Breast epithelium (tissue), 4 donors: ENCODE measurements around the gene PIRT. TPM values are rescaled to one million over a fixed set of nuclear protein-coding genes. Genes with fewer than 3 reads are reported as not detected.

Source experiments
- DNase-seq, 2 donors: peaks; one replicate each; pipeline ENCODE4 v3.0.0-alpha.2; 2019; ENCODE audit warnings: low spot score in 2 of 2
- H3K27ac ChIP-seq, 2 donors: fragments of 200-600 bp; sonication (generic) in 1 of 2; one replicate each; pipeline ENCODE4 v1.5.1; 2016 to 2019; ENCODE audit warnings: mild to moderate bottlenecking in 1 of 2
- H3K27me3 ChIP-seq, 2 donors: fragments of 200-600 bp; sonication (generic) in 1 of 2; one replicate each; pipeline versions ENCODE4 v1.5.1 to v1.6.0; 2017 to 2019; ENCODE audit warnings: control low read depth in 1 of 2, mild to moderate bottlenecking in 1 of 2
- H3K36me3 ChIP-seq: fragments of 200-600 bp; one replicate; pipeline ENCODE4 v1.5.1; 2019
- H3K4me1 ChIP-seq, 2 donors: fragments of 200-600 bp; sonication (generic); one replicate each; pipeline ENCODE4 v1.5.1; 2016 to 2019; ENCODE audit warnings: control low read depth in 1 of 2
- H3K4me3 ChIP-seq, 3 donors: fragments of 200-600 bp; sonication (generic); 1 replicate in 2 of 3; 2 replicates in 1 of 3; pipeline ENCODE4 v1.5.1; 2016 to 2019; ENCODE audit warnings: mild to moderate bottlenecking in 3 of 3, moderate library complexity in 2 of 3
- H3K9me3 ChIP-seq, 2 donors: fragments of 200-600 bp; sonication (generic) in 1 of 2; one replicate each; pipeline ENCODE4 v1.5.1; 2016 to 2019; ENCODE audit warnings: control low read depth in 1 of 2
- CTCF ChIP-seq, 3 donors: fragments of 450-650 bp; IDR thresholded peaks; one replicate each; pipeline ENCODE4 v1.5.1; 2016 to 2017; ENCODE audit warnings: antibody characterized with exemption in 3 of 3, mild to moderate bottlenecking in 3 of 3, moderate library complexity in 3 of 3
- POLR2A ChIP-seq: fragments of 450-650 bp; IDR thresholded peaks from one replicate; pipeline ENCODE4 v1.6.1; 2016; ENCODE audit warnings: antibody characterized with exemption, mild to moderate bottlenecking, moderate library complexity
- POLR2AphosphoS5 ChIP-seq, 3 donors: sonication (generic); formaldehyde crosslinking; IDR thresholded peaks; one replicate each; pipeline ENCODE4 v1.6.1; 2017; ENCODE audit warnings: antibody characterized with exemption in 3 of 3
- intact Hi-C: fragments of 100-400 bp; cut with DNase I; formaldehyde crosslinking; loops from one replicate; pipeline ENCODE4 v1.15.1; 2023; ENCODE audit warnings: low total_unique reads
- total RNA-seq, 3 donors: library from RNA; depleted of rRNA; stranded (reverse); fragments of >200 nt; gene quantifications; one replicate each; pipeline ENCODE4 v1.1.0, GENCODE V29; 2016

Gene PIRT
- total RNA-seq, result under 1 TPM in 1 of 3 donors, not detected in 2; under 0.01 TPM

GRCh38 chr17:10837921-10838320 lies at the start of gene PIRT:
Gene PIRT, minus strand, starts transcription at chr17:10838087. Its CDS starts 12,442 bp downstream, at chr17:10825645.
- intact Hi-C loops, result loop anchor here (5.0 kb wide), 1 partner anchor 86 kb away; no protein-coding TSS in a partner anchor
- no peaks in the 10 kb centered on the region for H3K4me1 ChIP-seq
- no peaks in the 10 kb centered on the region for H3K27me3 ChIP-seq
- H3K27ac ChIP-seq, result no peak within 1 kb of the TSS
- no peak for DNase-seq
- TF ChIP-seq CTCF (IDR thresholded peaks at IDR 0.05) (no peak), POLR2AphosphoS5 (IDR thresholded peaks at IDR 0.05) (no peak), POLR2A (no peak)
- no peaks in the 10 kb centered on the region for H3K36me3 ChIP-seq
- no peak within 1 kb of the TSS for H3K4me3 ChIP-seq
- no peaks in the 10 kb centered on the region for H3K9me3 ChIP-seq

- no peaks in the 10 kb centered on the region for H3K9me3 ChIP-seq
Measured at GRCh38 chr17:10881959-10882358, 44.1 kb upstream of the PIRT start.

GRCh38 chr17:10879190-10879836 lies 41.4 kb upstream of the PIRT start:
- TF ChIP-seq CTCF (IDR thresholded peaks at IDR 0.05), result no peak
- intact Hi-C loops, result no loop called here
- Histone ChIP-seq H3K27me3 (no peaks in the 10 kb centered on the region), H3K36me3 (no peaks in the 10 kb centered on the region), H3K4me1 (no peaks in the 10 kb centered on the region), H3K4me3 (no peak overlapping the region), H3K9me3 (no peaks in the 10 kb centered on the region), H3K27ac (no peak overlapping the region)
- DNase-seq, result no peak

More at GRCh38 chr17:10881959-10882358, 44.1 kb upstream of the PIRT start:
- Histone ChIP-seq H3K27me3 (no peaks in the 10 kb centered on the region), H3K4me1 (no peaks in the 10 kb centered on the region), H3K36me3 (no peaks in the 10 kb centered on the region), H3K27ac (no peak overlapping the region), H3K4me3 (no peak overlapping the region)
- intact Hi-C loops, result no loop called here
- no peak for DNase-seq
- TF ChIP-seq CTCF (IDR thresholded peaks at IDR 0.05), result no peak
- TF ChIP-seq POLR2A, result no peak
- no peak for TF ChIP-seq POLR2AphosphoS5 (IDR thresholded peaks at IDR 0.05)

GRCh38 chr17:10875984-10876555 lies 38.2 kb upstream of the PIRT start:
- Histone ChIP-seq H3K36me3 (no peaks in the 10 kb centered on the region), H3K27me3 (no peaks in the 10 kb centered on the region), H3K4me3 (no peak overlapping the region), H3K9me3 (no peaks in the 10 kb centered on the region), H3K4me1 (no peaks in the 10 kb centered on the region), H3K27ac (no peak overlapping the region)
- no peak for DNase-seq
- intact Hi-C loops, result loop anchor here (1.0 to 2.0 kb wide), 2 partner anchors 32 to 67 kb away; no protein-coding TSS in a partner anchor
- TF ChIP-seq POLR2A (no peak), POLR2AphosphoS5 (IDR thresholded peaks at IDR 0.05) (no peak), CTCF (IDR thresholded peaks at IDR 0.05) (peak; percentile 47 to 68 (median 65))

- Histone ChIP-seq H3K36me3 (no peaks in the 10 kb centered on the region), H3K4me3 (no peak overlapping the region), H3K27ac (no peak overlapping the region), H3K9me3 (no peaks in the 10 kb centered on the region), H3K4me1 (no peaks in the 10 kb centered on the region), H3K27me3 (no peaks in the 10 kb centered on the region)
- intact Hi-C loops, result loop anchor here (2.0 kb wide), 1 partner anchor 67 kb away; no protein-coding TSS in a partner anchor
- no peak for TF ChIP-seq POLR2A
- TF ChIP-seq CTCF (IDR thresholded peaks at IDR 0.05), result no peak
- TF ChIP-seq POLR2AphosphoS5 (IDR thresholded peaks at IDR 0.05), result no peak
- no peak for DNase-seq
Measured at GRCh38 chr17:10875430-10875851, 37.6 kb upstream of the PIRT start.
